ENCODE results near the gene TPK1. TPM values are rescaled to one million over a fixed set of nuclear protein-coding genes. Genes with fewer than 3 reads are reported as not detected.

TPK1 gene
- total and polyA plus RNA-seq, 12 donors, result 2.9 to 10.8 (median 6.4) TPM

DNA sequence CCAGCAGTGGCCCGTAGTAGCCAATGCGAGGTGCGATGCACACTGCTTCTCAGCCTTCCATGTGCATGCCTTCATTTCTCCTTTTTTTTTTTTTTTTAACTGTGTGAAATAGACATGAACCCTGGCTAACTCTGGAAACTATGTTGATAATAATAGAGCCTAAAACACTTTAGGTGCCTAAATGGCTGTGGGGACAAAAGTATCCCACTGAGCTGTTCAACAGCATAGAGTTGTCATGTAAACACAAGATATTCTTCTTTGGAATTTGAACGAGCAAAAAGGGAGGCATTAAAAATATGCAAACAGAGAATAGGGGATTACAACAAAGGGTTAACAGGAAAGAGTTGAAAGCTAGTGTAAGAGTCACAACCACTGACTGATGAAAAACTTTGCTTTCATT is 270.3 kb downstream of the TPK1 start:
- H3K27me3 ChIP-seq, result no peaks in the 10 kb centered on the region
- no peaks in the 10 kb centered on the region for H3K36me3 ChIP-seq
- no peak overlapping the region for H3K27ac ChIP-seq
- H3K4me1 ChIP-seq, result no peaks in the 10 kb centered on the region
- H3K4me3 ChIP-seq, result no peak overlapping the region
- TF ChIP-seq, protein P1, sequence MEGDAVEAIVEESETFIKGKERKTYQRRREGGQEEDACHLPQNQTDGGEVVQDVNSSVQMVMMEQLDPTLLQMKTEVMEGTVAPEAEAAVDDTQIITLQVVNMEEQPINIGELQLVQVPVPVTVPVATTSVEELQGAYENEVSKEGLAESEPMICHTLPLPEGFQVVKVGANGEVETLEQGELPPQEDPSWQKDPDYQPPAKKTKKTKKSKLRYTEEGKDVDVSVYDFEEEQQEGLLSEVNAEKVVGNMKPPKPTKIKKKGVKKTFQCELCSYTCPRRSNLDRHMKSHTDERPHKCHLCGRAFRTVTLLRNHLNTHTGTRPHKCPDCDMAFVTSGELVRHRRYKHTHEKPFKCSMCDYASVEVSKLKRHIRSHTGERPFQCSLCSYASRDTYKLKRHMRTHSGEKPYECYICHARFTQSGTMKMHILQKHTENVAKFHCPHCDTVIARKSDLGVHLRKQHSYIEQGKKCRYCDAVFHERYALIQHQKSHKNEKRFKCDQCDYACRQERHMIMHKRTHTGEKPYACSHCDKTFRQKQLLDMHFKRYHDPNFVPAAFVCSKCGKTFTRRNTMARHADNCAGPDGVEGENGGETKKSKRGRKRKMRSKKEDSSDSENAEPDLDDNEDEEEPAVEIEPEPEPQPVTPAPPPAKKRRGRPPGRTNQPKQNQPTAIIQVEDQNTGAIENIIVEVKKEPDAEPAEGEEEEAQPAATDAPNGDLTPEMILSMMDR (IDR thresholded peaks at IDR 0.05), result no peak
- DNase-seq, result no peak
- no peak for ATAC-seq
- intact Hi-C loops (cut with DNase I), result no loop called here
- 86% methylated on average over 4 of the region's 4 CpGs for WGBS, 2 donors
- H3K9me3 ChIP-seq, result peaks cover 0 to 5% (median 0%) of the 10 kb centered on the region in 11 donors

DNA sequence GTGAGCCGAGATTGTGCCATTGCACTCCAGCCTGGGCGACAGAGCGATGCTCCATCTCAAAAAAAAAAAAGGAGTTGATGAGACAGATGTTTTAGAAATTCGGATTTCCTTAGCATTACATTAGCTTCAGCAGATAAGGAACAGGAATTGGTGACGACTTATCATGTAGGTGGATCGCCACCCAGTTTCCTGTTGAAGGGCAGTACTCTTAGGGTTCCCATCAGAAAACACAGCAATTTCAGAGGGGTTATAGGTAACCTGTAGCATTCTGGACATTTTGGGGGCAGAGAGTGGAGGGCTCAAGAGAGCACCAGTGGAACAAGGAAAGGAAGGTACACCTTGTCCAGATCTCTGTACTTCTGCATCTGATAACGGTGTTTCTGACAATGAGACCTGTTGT is 286.0 kb downstream of the TPK1 start:
- TF ChIP-seq, protein P1 (IDR thresholded peaks at IDR 0.05), result no peak
- Histone ChIP-seq H3K36me3 (no peaks in the 10 kb centered on the region), H3K4me3 (no peak overlapping the region), H3K27ac (no peak overlapping the region), H3K9me3 (no peaks in the 10 kb centered on the region), H3K4me1 (no peaks in the 10 kb centered on the region), H3K27me3 (no peaks in the 10 kb centered on the region)
- ATAC-seq (peak in 1 of 8 donors; percentile 67), DNase-seq (no peak)
- WGBS, 2 donors, result 64 to 67% methylated on average over 7 of the region's 7 CpGs
- intact Hi-C loops (cut with DNase I), result no loop called here

DNA sequence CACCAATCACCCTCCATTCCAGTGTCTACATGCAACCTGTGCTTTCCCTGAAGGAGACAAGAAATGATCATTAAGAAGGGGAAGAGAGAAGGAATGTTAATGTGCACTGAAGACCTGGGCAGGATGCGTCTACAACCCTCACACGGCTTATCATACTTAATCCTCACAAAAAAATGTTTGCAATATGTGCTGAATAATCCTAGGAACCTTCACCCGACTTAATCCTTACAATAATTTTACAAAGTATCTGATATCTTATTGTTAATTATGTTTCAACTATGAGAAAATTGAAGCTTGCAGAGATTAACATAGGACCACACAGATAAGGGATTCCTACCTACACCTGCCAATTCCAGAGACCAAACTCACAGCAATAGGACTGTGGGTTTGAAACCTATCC is 287.3 kb downstream of the TPK1 start:
- H3K27ac ChIP-seq, result no peak overlapping the region
- H3K36me3 ChIP-seq, result no peaks in the 10 kb centered on the region
- H3K27me3 ChIP-seq, result no peaks in the 10 kb centered on the region
- no peaks in the 10 kb centered on the region for H3K4me1 ChIP-seq
- WGBS, 2 donors, result 88 to 94% methylated on average over 3 of the region's 3 CpGs
- DNase-seq, result no peak
- no peak overlapping the region for H3K4me3 ChIP-seq
- intact Hi-C loops (cut with DNase I), result no loop called here
- ATAC-seq, result no peak
- TF ChIP-seq, protein P1 (IDR thresholded peaks at IDR 0.05), result no peak
- no peaks in the 10 kb centered on the region for H3K9me3 ChIP-seq

DNA sequence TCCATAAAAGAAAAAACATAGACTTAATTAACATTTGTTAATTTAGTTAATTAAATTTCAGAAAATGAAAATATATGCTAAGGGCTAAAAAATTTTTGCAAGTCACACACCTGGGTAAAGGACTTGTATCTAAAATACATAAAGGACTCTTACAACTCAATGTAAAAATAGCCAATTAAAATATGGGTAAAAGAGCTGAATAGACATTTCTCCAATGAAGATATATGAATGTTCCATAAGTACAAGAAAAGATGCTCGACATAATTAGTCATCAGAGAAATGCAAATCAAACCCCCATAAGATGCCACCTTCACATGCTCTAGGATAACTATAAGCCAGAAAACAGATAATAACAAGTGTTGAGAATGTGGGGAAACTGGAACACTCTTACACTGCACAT is 288.0 kb downstream of the TPK1 start:
- no peaks in the 10 kb centered on the region for H3K9me3 ChIP-seq
- H3K27me3 ChIP-seq, result no peaks in the 10 kb centered on the region
- no peak overlapping the region for H3K4me3 ChIP-seq
- TF ChIP-seq, protein P1 (IDR thresholded peaks at IDR 0.05), result no peak
- no peaks in the 10 kb centered on the region for H3K4me1 ChIP-seq
- no peak overlapping the region for H3K27ac ChIP-seq
- WGBS, 2 donors, result 92 to 97% methylated on average over 1 of the region's 1 CpG
- H3K36me3 ChIP-seq, result no peaks in the 10 kb centered on the region
- ATAC-seq, result no peak
- intact Hi-C loops (cut with DNase I), result no loop called here
- no peak for DNase-seq

DNA sequence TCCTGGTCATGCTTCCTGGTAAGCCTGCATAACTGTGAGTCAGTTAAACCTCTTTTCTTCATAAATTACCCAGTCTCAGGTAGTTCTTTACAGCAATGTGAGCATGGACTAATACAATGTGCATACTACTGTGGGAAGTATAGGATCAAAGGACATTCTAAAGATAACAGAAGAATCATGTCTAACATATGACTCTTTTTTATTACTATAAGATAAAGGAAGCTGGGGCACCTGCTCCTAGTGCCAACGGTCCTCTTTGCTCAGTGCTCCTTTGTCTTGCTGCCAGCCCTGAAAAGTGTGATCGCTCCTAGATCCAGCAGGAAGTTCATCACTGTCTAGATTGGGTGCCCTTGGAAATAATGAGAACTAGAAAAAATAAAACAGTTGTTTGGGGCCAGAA is 289.1 kb downstream of the TPK1 start:
- ATAC-seq (no peak), DNase-seq (no peak)
- Histone ChIP-seq H3K36me3 (no peaks in the 10 kb centered on the region), H3K9me3 (no peaks in the 10 kb centered on the region), H3K27ac (no peak overlapping the region), H3K4me1 (no peaks in the 10 kb centered on the region), H3K4me3 (no peak overlapping the region), H3K27me3 (no peaks in the 10 kb centered on the region)
- TF ChIP-seq, protein P1 (IDR thresholded peaks at IDR 0.05), result no peak
- 73 to 77% methylated on average over 2 of the region's 2 CpGs for WGBS, 2 donors
- intact Hi-C loops (cut with DNase I), result no loop called here

All from heart right ventricle (tissue), 16 donors.